Prostate gland (tissue), 2 donors: Measurements from ENCODE around the gene ARMH2.

Experiments used
- CTCF ChIP-seq, 4 experiments: fragments of 200-600 bp in 2 of 4; fragments of 450-650 bp in 2 of 4; sonication (generic) in 2 of 4; IDR thresholded peaks; 1 replicate in 3 of 4; 2 replicates in 1 of 4; pipeline ENCODE4 v1.5.1; 2016 to 2019; ENCODE audit warnings: antibody characterized with exemption in 4 of 4, mild to moderate bottlenecking in 2 of 4, moderate library complexity in 2 of 4
- POLR2A ChIP-seq: fragments of 450-650 bp; IDR thresholded peaks from one replicate; pipeline ENCODE4 v1.6.1; 2016; ENCODE audit warnings: antibody characterized with exemption, mild to moderate bottlenecking
- POLR2AphosphoS5 ChIP-seq: sonication (generic); formaldehyde crosslinking; IDR thresholded peaks from one replicate; pipeline ENCODE4 v1.6.1; 2017; ENCODE audit warnings: antibody characterized with exemption

DNA sequence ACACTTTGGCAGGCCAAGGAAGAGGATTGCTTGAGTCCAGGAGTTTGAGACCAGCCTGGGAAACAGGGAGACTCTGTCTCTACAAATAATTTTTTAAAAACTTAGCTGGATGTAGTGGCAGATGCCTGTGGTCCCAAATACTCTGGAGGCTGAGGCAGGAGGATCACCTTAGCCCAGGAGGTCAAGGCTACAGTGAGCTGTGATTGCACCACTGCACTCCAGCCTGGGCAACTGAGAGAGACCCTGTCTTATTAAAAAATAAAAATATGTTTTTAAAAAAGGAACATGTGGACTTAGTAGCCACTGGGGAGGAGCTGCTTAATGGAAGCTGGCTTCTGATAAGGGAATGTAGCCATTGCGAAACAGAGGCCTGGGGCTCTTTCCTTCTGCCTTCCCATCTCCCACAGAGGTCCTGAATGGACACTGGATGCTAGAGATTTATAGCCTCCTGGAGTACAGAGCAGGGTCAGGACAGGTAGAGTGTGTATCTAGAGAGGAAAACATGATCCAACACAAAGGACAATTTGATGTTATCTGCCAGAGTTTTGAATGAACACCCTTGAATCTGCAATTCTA is 45.7 kb downstream of the ARMH2 start:
- TF ChIP-seq CTCF (IDR thresholded peaks at IDR 0.05) (no peak), POLR2AphosphoS5 (no peak), POLR2A (no peak)
